ENCODE results near the gene PREX1.

PREX1 gene

GRCh38 chr20:48716541-48716940 is 111.3 kb downstream of the PREX1 start:
- DNase-seq: no peak

- DNase-seq: no peak
Measured at GRCh38 chr20:48716086-48716485, 111.7 kb downstream of the PREX1 start.

GRCh38 chr20:48714764-48715163 is 113.0 kb downstream of the PREX1 start:
- no peak for DNase-seq

GRCh38 chr20:48711696-48712464 is 115.9 kb downstream of the PREX1 start:
- no peak for DNase-seq

- no peak for DNase-seq
Measured at GRCh38 chr20:48711044-48711428, 116.8 kb downstream of the PREX1 start.

- DNase-seq: no peak
Measured at GRCh38 chr20:48710341-48711043, 117.3 kb downstream of the PREX1 start.

- DNase-seq: no peak
Measured at GRCh38 chr20:48709744-48710143, 118.1 kb downstream of the PREX1 start.

GRCh38 chr20:48709058-48709691 is 118.6 kb downstream of the PREX1 start:
- DNase-seq: no peak

- no peak for DNase-seq
Measured at GRCh38 chr20:48708630-48709029, 119.2 kb downstream of the PREX1 start.

GRCh38 chr20:48708116-48708515 is 119.7 kb downstream of the PREX1 start:
- DNase-seq: no peak

- no peak for DNase-seq
Measured at GRCh38 chr20:48706710-48707365, 121.0 kb downstream of the PREX1 start.

GRCh38 chr20:48706116-48706656 is 121.6 kb downstream of the PREX1 start:
- no peak for DNase-seq

- DNase-seq: no peak
Measured at GRCh38 chr20:48705240-48706115, 122.3 kb downstream of the PREX1 start.

- no peak for DNase-seq
Measured at GRCh38 chr20:48704761-48705160, 123.0 kb downstream of the PREX1 start.

GRCh38 chr20:48703511-48704219 is 124.1 kb downstream of the PREX1 start:
- DNase-seq: no peak

- no peak for DNase-seq
Measured at GRCh38 chr20:48703107-48703506, 124.7 kb downstream of the PREX1 start.

GRCh38 chr20:48702455-48702913 is 125.3 kb downstream of the PREX1 start:
- DNase-seq: no peak

GRCh38 chr20:48701702-48702101 is 126.1 kb downstream of the PREX1 start:
- no peak for DNase-seq

- no peak for DNase-seq
Measured at GRCh38 chr20:48698507-48699267, 129.1 kb downstream of the PREX1 start.

GRCh38 chr20:48697845-48698491 is 129.8 kb downstream of the PREX1 start:
- peak; percentile 61 for DNase-seq

All from fibroblast of skin of back (primary cell).